SK-MEL-5 (cell line): ENCODE measurements around the gene RANBP2. TPM values are rescaled to one million over a fixed set of nuclear protein-coding genes. Genes with fewer than 3 reads are reported as not detected.
"Not testable (repeated sequence)": the region's sequence is repeated elsewhere in the genome, so short reads cannot be mapped to it uniquely, and the experiment has no call there.

ENCODE experiments used
- DNase-seq: peaks from one replicate; pipeline ENCODE4 v3.0.0-alpha.2; 2016; ENCODE audit warnings: low read depth, low spot score
- in situ Hi-C: cut with HindIII; loops from 2 replicates; pipeline ENCODE4 v1.10.0; 2016; ENCODE audit warnings: low sequenced_read_pairs, high pct_unique_total_duplicates, low pct_unique_long_range_greater_than_20kb
- polyA plus RNA-seq, 2 experiments: library from polyadenylated mRNA; depleted of rRNA; stranded (reverse); fragments of >200 nt; gene quantifications; 2 replicates each; pipeline ENCODE4 v1.2.3, GENCODE V29; 2015
- total RNA-seq: library from RNA; depleted of rRNA; stranded (reverse); fragments of >200 nt; shearing (Covaris generic); gene quantifications from 2 replicates; pipeline ENCODE4 v1.2.3, GENCODE V29; 2014; rRNA removed

Gene RANBP2
- 44.4 and 50.5 TPM in 2 replicates for total RNA-seq
- polyA plus RNA-seq (2015; cell fraction: cytosol; rRNA removed), result 9.5 and 15.5 TPM in 2 replicates
- 22.5 and 33.4 TPM in 2 replicates for polyA plus RNA-seq (2015; cell fraction: nucleus; rRNA removed)

DNA sequence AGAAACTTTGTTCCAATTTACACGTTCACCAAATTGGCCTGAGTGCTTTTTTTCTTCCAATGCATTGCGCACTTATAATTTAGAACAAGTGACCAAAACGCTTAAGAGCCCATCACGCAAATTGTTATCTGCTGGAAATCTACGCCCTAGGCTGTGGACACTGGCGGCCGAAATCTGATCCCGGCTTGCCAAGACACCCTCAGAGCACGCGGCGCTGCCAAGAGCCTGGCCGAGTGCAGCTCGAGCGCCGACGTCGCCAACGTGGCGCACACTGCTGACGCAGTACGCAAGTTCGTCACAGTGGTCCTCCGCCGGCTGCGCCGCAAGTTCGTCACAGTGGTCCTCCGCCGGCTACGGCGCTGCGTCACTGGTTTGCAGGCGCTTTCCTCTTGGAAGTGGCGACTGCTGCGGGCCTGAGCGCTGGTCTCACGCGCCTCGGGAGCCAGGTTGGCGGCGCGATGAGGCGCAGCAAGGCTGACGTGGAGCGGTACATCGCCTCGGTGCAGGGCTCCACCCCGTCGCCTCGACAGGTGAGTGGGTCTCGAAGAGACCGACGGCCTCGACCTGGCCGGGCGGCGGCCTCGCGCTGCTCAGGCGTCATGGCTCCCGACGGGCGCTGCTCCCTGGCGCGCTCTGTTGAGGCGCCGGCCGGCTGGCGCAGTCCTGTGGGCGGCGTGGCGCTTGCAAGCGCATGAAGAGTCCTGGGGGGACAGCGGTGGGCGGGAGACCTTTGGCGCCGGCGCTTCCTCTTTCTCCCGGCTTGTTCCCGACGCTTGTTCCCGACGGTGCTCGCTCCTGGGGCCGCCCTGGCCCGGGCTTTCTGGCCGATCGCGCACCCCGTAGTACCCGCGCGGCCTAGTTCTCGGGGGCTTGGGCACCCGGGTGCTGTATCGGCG is at the start of gene RANBP2:
TSS of gene RANBP2 (plus strand) at position 334 of the 896 bp plus-strand sequence. CDS start at position 459, 125 bp downstream.
- in situ Hi-C loops, result no loop called here

DNA sequence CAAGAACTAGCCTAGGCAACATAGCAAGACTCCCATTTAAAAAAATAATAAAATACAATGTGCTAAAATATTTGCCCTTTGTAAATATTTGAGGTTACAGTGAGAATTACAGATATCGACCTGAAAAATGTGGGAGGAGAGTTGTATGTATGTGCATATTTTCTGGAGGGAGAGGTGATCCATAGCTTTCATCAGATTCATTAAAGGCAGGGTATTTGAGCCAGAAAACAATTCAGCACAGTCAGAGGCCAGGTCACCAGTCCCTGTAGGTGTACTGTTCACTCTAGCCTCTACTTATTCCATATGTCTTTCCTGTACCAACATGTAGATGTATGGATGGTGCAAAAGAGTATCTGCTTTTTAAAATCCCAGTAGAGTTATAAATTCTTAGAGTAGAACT is 49.0 kb upstream of the RANBP2 start:
- in situ Hi-C loops, DNase-seq: not testable (repeated sequence)

More for the DNA sequence above, at the start of gene RANBP2:
- peak; percentile 95 for DNase-seq

DNA sequence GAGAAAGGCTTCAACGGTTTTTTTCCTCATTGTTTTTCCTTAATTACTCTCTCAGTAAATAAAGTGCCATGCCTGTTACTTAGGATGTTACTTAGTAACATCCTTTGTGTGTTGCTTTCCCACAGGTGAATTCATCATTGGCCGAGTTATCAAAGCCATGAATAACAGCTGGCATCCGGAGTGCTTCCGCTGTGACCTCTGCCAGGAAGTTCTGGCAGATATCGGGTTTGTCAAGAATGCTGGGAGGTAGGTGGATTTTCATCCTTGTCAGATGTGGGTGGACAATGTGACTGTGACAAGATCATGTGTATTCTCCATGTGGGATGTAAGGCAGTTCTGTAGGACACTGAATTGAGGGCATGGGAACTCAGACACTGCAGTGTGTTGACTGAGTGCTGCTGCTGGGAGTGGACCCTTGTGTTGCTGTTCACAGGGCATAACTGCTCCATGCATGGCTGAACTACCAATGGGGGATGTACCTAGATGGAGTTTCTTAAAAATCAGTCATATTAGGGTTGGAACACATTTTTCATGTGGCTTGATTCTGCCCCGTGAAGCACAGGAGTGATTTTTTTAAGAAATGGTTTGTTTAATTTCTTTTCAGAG is 47.0 kb upstream of the RANBP2 start:
- DNase-seq, in situ Hi-C loops: not testable (repeated sequence)

DNA sequence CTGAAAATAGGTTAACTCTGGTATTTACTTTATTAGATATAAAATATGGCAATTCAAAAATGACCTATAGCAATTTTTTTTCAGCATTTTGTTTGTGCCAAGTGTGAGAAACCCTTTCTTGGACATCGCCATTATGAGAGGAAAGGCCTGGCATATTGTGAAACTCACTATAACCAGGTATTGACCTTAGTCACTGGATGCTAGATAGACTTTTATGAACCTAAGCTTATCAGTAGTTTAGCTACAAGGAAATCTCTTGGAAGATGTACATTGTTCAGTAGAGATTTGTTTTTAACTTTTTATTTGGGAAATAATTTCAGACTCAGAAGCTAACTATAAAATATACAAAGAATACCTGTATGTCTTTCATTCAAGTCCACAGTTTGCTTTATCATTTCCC is 42.8 kb upstream of the RANBP2 start:
- DNase-seq, in situ Hi-C loops: not testable (repeated sequence)

DNA sequence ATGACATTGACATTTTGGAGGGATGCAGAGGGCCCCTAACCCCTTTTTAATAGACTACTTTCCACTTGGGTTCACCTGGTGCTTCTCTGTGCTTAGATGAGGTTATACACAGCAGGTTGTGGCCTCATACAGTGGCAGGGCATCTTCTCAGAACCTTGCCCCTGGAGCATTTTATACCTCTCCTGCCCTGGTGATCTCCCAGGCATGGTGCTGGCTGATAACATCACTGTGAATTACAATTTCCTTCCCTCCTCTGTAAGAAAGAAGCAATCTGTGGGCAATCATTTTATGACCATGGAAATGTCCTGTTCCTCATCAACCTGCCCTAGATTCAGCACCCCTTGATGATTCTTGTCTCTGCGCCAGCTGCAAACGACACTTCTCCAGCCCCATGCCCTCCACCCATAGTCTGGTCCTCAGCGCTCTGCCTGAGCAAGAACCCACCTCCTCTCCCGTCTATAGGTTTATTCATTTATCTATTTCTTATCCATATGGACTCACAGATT is 42.0 kb upstream of the RANBP2 start:
- in situ Hi-C loops, DNase-seq: not testable (repeated sequence)

DNA sequence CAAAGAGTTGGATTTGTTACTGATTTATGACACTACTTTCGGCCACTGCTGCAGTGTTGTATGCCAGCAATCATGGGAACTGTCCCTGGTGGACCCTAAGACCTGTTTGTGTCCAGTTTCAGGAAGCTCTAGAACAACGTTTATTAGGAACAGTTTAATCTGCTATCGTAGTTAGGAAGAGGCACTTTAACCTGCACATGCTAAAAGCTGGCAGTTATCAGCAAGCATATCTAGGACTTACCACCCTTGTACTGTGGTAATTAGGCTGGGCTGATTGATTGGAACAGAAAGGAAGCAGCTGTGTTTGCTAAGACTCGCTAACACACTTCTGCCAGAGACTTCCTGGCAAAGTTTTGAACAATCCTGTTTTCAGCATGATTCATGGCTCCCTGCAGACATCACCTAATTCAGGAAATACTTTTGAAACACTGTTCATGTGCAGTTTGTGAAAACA is 41.1 kb upstream of the RANBP2 start:
- in situ Hi-C loops, DNase-seq: not testable (repeated sequence)

DNA sequence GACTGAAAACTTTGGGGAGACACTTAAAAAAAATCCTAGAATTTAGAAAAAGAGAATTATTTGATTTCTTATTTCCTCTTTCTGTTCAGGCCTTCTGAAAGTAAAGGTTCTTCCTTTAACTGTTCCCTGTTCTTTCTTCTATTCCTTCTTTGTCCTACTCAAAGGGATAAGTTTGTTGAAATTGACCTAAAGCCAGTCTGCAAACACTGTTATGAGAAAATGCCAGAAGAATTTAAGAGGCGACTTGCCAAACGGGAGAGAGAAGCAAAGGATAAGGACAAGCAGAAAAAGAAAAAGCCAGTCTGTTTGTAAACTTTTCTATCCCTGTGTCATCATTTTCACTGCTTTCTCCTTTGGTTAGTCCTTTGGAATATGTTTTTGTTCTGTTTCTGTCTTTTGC is 38.5 kb upstream of the RANBP2 start:
- DNase-seq, in situ Hi-C loops: not testable (repeated sequence)

DNA sequence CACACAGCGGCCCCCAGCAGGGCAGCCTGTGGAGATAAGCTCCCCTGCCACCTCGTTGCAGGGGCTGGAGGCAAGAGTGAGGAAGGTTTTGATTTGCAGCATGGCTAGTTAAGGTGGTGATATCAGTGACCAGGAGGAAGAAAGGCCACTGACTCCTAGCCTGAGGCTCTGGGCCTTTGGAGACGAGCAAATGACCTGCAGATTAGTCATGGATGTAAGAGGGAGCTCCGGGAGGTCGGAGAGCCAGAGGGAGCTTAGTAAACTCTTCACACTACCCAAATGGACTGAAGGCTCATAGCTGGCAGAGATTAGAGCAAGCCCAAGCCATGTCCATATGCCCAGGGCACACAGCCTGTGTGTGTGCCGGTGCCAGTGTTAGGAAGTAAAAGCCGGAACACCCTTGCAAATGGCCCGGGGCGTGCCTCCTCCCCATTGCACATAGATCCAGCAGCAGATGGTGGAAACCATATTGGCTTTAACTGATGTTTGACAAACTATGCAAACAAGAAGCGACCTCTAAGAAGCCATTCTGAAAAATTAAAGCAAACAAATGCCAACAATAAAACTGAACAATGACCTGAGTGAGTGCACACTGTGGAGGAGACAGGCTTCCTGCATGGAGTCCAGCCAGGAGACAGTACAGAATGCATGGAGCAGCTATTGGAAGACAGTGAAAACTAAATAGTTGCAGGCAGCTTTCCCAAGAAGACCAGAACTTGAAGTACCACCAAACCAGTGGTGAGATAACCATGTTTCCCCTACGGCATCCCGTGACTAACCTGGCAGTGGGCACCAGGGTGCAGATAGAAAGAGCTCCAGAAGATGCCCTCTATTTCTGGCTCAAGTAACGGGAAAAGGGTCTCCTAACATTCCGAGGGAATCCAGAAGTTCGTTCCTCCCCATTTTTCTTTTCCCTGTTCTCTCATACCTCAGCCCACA is 30.2 kb upstream of the RANBP2 start:
- DNase-seq, in situ Hi-C loops: not testable (repeated sequence)

DNA sequence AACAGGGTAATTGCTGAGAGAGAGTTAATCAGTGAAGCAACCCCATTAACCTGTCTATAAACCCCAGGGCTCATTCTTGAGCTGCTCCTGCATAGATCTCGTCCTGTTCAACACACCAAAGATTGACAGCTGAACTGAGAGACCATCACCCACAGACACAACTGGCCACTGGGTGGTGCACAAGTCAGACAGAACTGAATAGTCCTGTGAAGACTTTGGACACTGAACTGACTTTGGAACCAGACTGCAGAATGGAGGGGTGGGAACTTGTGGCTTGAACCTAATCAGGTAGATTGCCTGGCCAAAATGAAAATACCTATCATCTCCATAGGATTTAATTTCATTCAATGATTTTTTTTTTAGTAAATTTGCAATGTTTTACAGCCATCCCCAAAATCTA is 29.3 kb upstream of the RANBP2 start:
- peak; percentile 26 for DNase-seq
- in situ Hi-C loops, result not testable (repeated sequence)

DNA sequence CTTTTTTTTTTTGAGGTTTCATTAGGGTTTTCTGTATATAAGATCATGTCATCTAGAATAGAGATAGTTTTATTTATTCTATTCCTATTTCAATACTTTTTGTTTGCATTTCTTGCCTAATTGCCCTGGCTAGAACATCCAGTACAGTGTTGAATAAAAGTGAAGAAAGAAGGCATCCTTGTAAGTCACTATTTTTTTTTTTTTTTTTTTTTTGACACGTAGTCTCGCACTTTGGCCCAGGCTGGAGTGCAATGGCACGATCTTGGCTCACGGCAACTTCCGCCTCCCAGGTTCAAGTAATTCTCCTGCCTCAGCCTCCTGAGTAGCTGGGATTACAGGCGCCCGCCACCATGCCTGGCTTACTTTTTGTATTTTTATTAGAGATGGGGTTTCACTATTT is 27.8 kb upstream of the RANBP2 start:
- in situ Hi-C loops, result no loop called here
- DNase-seq, result no peak

DNA sequence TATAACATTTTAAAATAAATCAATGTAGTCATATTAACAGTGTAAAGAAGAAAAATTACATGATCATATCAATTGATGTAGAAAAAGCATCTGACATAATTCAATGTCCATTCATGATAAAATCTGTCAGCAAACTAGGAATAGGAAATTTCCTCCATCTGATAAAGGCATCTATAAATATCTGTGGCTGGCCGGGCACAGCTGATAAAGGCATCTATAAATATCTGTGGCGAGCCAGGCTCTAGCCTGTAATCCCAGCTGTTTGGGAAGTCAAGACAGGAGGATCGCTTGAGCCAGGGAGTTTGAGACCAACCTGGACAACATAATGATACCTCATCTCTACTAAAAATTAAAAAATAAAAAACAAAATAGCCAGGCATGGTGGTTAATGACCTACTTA is 18.1 kb upstream of the RANBP2 start:
- no peak for DNase-seq
- in situ Hi-C loops, result no loop called here

DNA sequence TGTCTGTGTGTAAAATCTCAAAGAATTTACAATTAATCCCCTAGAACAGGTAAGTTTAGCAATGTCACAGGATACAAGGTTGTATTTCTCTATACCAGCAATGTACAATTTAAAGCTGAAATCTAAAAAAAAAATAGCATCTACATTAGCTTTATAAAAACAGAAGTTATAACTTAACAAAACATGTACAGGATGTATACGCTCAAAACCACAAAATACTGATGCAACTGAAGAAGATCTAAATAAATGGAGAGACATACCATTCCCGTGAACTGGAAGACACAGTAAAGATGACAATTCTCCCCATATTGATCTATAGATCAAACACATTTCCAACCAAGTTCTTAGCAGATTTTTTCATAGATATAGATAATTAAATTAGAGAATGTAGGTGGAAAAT is 17.5 kb upstream of the RANBP2 start:
- in situ Hi-C loops, result no loop called here
- no peak for DNase-seq

DNA sequence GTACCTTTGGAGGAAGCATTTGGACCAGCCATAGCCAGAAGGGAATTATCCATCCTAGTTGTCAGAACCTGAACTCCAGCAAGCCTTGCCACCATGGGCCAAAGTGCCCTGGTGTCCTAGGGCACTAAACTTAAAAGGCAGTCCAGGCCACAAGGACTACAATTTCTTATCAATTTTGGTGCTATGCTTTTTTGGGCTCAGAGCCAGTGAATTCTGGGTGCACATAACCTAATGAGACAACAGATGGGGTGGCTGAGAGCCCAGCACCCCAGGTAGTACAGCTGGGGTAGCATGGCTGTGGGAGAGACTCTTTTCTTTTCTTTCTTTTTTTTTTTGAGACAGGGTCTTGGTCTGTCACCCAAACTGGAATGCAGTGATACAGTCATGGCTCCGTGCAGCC is 14.4 kb upstream of the RANBP2 start:
- DNase-seq, result no peak
- in situ Hi-C loops, result no loop called here

DNA sequence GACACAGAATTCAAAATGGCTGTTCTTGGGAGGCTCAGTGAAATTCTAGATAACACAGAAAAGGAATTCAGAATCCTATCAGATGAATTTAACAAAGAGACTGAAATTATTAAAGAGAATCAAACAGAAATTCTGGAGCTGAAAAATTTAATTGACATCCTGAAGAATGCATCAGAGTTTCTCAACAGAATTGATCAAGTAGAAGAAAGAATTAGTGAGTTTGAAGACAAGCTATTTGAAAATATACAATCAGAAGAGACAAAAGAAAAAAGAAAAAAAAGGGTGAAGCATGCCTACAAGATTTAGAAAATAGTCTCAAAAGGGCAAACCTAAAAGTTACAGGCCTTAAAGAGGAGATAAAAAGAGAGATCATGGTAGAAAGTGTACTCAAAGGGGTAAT is 12.0 kb upstream of the RANBP2 start:
- in situ Hi-C loops, result no loop called here
- DNase-seq, result no peak

DNA sequence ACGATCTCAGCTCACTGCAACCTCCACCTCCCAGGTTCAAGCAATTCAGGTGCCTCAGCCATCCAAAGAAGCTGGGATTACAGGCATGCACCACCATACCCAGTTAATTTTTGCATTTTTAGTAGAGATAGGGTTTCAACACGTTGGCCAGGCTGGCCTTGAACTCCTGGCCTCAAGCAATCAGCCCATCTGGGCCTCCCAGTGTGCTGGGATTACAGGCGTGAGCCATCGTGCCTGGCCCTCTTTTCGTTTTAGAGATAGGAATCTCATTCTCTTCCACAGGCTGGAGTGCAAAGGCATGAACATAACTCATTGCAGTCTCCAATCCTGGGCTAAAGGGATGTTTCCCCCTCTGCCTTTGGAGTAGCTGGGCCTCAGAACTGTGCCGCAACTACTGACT is 2.3 kb upstream of the RANBP2 start:
- DNase-seq, in situ Hi-C loops: not testable (repeated sequence)

DNA sequence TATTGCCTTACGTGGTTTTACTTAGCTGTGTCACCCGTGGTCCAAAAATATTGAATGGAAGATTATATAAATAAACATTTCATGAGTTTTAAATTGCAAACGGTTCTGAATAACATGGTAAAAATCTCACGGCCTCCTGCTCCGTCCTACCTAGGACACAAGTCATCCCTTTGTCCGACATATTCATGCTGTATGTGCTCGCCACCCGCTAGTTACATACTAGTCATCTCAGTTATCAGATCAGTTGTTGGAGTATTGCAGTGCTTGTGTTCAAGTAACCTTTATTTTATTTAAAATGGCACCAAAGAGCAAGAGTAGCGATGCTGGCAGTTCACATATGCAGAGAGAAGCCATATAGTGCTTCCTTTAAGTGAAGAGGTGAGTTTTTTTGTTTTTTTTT is 6.8 kb downstream of the RANBP2 start:
- DNase-seq, in situ Hi-C loops: not testable (repeated sequence)

DNA sequence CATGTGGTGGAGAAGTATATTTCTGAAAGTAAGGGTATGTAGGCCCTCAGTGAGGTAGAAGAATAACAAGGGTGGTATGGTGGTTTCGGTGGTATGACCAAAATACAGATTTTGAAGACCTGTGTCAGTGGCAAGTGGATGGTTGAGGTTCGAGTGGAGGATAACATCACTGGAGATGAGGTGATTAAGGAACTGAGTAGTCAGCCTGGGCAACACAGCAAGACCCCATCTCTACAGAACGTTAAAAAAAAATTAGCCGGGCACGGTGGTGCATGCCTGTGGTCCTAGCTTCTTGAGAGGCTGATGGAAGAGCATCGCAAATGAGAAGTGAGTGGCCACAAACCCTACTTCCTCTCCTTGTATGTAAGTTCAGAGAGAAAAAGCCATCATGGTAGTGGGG is 15.4 kb downstream of the RANBP2 start:
- DNase-seq, in situ Hi-C loops: not testable (repeated sequence)
